HG03175 (cell line): ENCODE data around the gene RBMXL2.
A peak's percentile ranks its signal among the peaks of the same experiment; 100 is the strongest.

ENCODE experiments used
- ATAC-seq: cut with Tn5 transposase; IDR thresholded peaks from one replicate; pipeline ENCODE4 v1.9.1; 2021; ENCODE audit warnings: mild to moderate bottlenecking, moderate library complexity; ENCODE audit not compliant: unreplicated experiment

Gene RBMXL2

DNA sequence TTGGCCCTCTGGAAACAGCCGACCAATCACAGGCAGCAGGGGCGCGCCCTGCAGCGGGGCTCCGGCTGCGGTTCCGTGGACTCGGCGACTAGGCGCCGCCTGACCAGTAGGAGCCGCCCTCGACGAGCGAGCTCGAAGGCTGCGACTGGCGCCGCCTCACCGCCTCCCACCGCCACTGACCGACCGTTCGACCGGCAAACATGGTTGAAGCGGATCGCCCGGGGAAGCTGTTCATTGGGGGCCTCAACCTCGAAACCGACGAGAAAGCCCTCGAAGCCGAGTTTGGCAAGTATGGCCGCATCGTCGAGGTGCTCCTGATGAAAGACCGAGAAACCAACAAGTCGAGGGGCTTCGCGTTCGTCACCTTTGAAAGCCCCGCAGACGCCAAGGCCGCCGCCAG lies at the start of gene RBMXL2:
Gene RBMXL2, plus strand, starts transcription at position 78 of the 400 bp plus-strand sequence. Its CDS starts 123 bp downstream, at position 201.
- no peak for ATAC-seq

DNA sequence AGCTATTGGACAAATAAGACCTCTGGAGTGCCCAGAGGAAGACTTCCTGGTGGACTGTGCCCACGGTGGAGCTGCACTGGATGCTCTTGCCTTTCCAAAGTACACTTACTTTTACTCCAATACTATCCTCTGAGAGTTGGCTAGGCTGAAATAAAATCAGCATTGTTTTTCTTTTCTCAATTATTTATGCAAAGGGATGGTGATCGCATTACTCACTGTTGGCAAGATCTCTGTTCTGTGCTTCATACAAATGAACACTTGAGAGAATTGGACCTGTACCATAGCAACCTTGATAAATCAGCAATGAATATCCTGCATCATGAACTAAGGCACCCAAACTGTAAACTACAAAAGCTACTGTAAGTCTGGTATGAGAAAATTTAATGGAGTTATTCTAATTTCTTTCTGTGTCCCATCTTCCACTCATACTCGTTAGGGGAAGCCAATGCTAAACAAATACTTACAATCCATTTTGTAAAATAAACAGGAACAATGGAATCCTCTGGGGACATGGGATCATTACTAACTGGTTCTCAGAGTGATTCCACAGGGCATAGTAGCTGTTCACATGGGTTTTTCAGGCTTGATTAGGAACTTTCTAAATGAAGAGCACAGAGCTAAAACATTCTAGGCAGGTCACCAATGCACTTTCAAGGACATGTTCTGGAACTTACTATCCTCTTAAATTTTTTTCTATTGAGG lies 42.2 kb upstream of the RBMXL2 start:
- no peak for ATAC-seq

- no peak for ATAC-seq
Observed at GRCh38 chr11:7050191-7050590, 38.6 kb upstream of the RBMXL2 start.

GRCh38 chr11:7056828-7057513 lies 31.8 kb upstream of the RBMXL2 start:
- no peak for ATAC-seq

DNA sequence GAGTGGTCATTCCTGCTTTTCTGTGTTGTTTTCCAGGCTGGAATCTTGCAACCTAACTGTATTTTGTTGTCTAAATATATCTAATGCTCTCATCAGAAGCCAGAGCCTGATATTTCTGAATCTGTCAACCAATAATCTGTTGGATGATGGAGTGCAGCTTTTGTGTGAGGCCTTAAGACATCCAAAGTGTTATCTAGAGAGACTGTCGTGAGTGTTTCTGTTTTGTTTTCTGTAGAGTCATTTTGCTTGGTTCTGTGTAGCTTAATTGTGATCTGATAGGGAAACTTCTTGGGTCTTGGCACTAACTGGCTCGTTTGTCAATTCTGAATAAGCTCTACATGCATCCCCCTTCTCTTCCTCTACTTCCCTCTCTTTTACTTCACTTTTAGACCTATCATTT lies 31.2 kb upstream of the RBMXL2 start:
- no peak for ATAC-seq

DNA sequence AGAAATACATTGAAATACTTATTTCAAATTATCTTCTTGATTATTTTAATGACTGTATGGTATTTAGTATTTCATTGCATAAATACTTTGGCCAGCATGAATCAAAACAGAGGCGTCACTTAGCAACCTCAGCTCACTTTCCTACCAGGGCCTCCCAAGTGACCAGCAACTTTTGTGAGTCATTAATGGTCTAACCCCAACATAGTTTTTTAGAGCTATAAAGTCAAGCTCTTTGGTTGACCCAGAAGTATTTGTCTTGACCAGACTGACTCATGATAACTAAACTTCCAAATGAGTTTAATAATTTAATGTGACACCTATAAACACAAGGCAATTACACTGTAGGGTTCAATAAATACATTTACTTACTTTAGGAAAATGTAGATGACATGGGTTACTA lies 27.9 kb upstream of the RBMXL2 start:
- no peak for ATAC-seq

- no peak for ATAC-seq
Observed at GRCh38 chr11:7062534-7062933, 26.3 kb upstream of the RBMXL2 start.

GRCh38 chr11:7072401-7073028 lies 16.3 kb upstream of the RBMXL2 start:
- ATAC-seq = no peak

- no peak for ATAC-seq
Observed at GRCh38 chr11:7077101-7077500, 11.7 kb upstream of the RBMXL2 start.

DNA sequence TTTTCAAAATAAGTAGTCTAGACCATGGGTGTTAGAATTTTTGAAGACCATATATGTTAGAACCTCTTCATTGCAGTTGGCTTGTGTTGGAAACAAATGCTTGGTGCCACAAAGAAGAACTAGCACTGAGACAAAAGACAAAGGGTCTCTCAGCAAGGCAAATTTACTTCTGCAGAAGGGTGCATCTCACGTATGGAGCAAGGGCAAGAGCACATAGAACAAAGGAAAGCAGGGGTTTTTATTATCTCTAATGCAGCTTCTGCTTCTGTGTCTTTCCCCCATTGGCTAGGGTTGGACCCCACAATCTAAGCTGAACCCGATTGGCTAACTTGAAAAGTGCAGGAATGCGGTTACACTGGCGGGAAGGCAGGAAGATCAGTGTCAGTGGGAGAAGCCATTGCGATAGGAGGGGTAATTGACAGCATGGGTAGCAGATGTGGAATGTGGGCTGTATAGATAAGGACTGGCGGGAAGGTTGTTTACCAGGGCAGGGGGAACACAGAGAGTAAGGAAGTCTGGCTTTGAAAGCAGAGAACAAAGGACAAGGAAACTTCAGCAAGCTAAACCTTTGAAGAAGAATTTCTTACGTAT lies 9.2 kb upstream of the RBMXL2 start:
- no peak for ATAC-seq

GRCh38 chr11:7080900-7081299 lies 7.9 kb upstream of the RBMXL2 start:
- ATAC-seq = no peak

GRCh38 chr11:7081441-7081840 lies 7.4 kb upstream of the RBMXL2 start:
- ATAC-seq = no peak

- no peak for ATAC-seq
Observed at GRCh38 chr11:7089328-7090251, 792 bp downstream of the RBMXL2 start.

DNA sequence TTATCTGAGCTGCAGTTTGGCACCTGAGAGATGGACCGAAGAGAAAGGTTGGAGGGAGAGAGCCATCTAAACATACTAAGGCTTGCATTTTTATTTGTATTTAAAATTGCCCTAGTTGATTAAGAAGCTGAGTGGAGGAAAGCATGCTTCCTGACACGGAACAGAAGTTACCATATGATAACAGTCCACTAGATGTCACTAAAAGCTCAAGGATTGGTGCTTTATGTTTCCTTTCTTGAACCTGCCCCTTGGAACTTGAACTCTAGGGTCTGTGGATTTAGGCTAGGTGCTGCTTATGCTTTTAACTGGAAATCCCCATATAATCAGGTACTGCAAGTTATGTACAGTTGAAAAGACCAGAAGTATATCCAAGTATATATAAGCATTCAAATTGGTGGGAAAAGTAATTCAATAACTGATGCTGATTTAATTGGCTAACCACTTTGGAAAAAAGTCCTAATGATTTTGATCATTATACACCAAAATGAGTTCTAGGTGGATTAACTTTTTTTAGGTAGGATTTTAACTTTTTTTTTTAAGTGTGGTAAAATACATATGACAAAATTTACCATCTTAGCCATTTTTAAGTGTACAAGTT lies 9.5 kb downstream of the RBMXL2 start:
- ATAC-seq = peak; percentile 91

- ATAC-seq = no peak
Observed at GRCh38 chr11:7115780-7116179, 27.0 kb downstream of the RBMXL2 start.

DNA sequence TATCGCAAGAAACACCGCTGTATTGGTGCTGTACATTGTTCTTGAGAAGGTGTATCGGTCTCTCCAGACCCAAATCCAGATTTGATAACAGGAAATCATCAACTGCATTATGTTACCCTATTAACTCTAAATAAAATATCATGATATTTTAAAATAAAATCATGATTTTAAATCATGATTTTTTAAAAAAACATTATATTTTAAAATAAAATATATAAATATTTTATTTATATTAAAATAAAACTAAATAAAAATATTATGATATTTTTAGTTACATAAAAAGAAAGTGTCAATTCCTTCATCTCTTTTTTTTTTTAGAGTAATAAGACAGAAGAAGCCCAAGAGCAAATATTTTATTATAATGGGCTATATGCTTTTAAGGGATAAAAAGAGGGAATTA lies 27.6 kb downstream of the RBMXL2 start:
- no peak for ATAC-seq

GRCh38 chr11:7138051-7138450 lies 49.3 kb downstream of the RBMXL2 start:
- ATAC-seq = no peak
